K562 (cell line): ENCODE results near the gene CBLIF. TPM values are rescaled to one million over a fixed set of nuclear protein-coding genes. Genes with fewer than 3 reads are reported as not detected.
"Not testable (repeated sequence)": the region's sequence is repeated elsewhere in the genome, so short reads cannot be mapped to it uniquely, and the experiment has no call there.

Experiments used
- ATAC-seq: fragments of 200-7000 bp; cut with Tn5 transposase; 3 replicates; pipeline ENCODE4 v1.9.1; 2020; ENCODE audit warnings: moderate library complexity
- BruUV-seq: library from RNA; stranded (reverse); fragments of 400-500 nt; replicated peaks from 2 replicates; lab custom pipeline; 2021; lab: Mats Ljungman, UMichigan
- CTCF ChIA-PET: fragments of 300-600 bp; formaldehyde crosslinking; extraction: SDS; loops from one replicate; lab custom pipeline; 2021; ENCODE audit warnings: low intra/inter-chr PET ratio; lab: Yijun Ruan, JAX
- POLR2A ChIA-PET: fragments of 300-600, 350-650 bp; sonication (Branson Sonifier 250); formaldehyde crosslinking; extraction: SDS; loops from one replicate; lab custom pipeline; 2021; ENCODE audit warnings: antibody characterized with exemption, inconsistent platforms; lab: Yijun Ruan, JAX
- DNase-seq, 4 experiments: peaks; one replicate each; pipeline versions ENCODE4 v3.0.0 to v3.0.0-alpha.2; 2011 to 2018; ENCODE audit warnings: low spot score in 3 of 4, mixed read lengths in 3 of 4; ENCODE audit errors: extremely low read depth in 1 of 4
- FAIRE-seq: peaks from 2 replicates; lab custom pipeline; 2011; peaks lifted over from hg19 to GRCh38; lab: Jason Lieb, UNC
- H2AFZ ChIP-seq: 2 replicates; pipeline ENCODE4 v1.6.0; 2011; ENCODE audit warnings: low read depth, low read length, control low read depth, inconsistent platforms
- H3K27ac ChIP-seq: fragments of 200-600 bp; 3 replicates; pipeline ENCODE4 v1.8.0; 2011; ENCODE audit warnings: low read depth, mild to moderate bottlenecking, control low read depth, inconsistent platforms, low read length, moderate library complexity, mixed read lengths; ENCODE audit errors: extremely low read depth
- H3K27me3 ChIP-seq, 2 experiments: fragments of 300-600 bp in 1 of 2; 2 replicates in 1 of 2; 3 replicates in 1 of 2; pipeline versions ENCODE4 v1.6.0 to v1.8.0; 2011; ENCODE audit warnings: inconsistent platforms in 2 of 2, low read length in 2 of 2, mild to moderate bottlenecking in 1 of 2, mixed read lengths in 1 of 2, moderate library complexity in 1 of 2; ENCODE audit not compliant: control insufficient read depth in 2 of 2, insufficient read depth in 2 of 2
- H3K36me3 ChIP-seq: fragments of 300-600 bp; 3 replicates; pipeline ENCODE4 v1.8.0; 2011; ENCODE audit warnings: mild to moderate bottlenecking, low read length, inconsistent platforms; ENCODE audit not compliant: control insufficient read depth, insufficient read depth
- H3K4me1 ChIP-seq, 2 experiments: fragments of 200-600 bp in 1 of 2; replicated peaks in 1 of 2; 2 replicates in 1 of 2; 3 replicates in 1 of 2; pipeline versions ENCODE4 v1.5.1 to v1.8.0; 2011; ENCODE audit warnings: inconsistent platforms in 2 of 2, low read length in 2 of 2, mild to moderate bottlenecking in 1 of 2, mixed read lengths in 1 of 2, moderate library complexity in 1 of 2; ENCODE audit not compliant: control insufficient read depth in 2 of 2, insufficient read depth in 2 of 2
- H3K4me2 ChIP-seq: 2 replicates; pipeline ENCODE4 v1.6.1; 2011; ENCODE audit warnings: low read length, control low read depth, inconsistent platforms, mixed read lengths; ENCODE audit not compliant: insufficient read depth
- H3K4me3 ChIP-seq: fragments of 200-600 bp; sonication (generic), shearing (Covaris generic); 2 replicates; pipeline ENCODE4 v1.5.1; 2016; ENCODE audit warnings: control low read depth, inconsistent platforms
- H3K79me2 ChIP-seq: fragments of 200-600 bp; 3 replicates; pipeline ENCODE4 v1.8.0; 2011; ENCODE audit warnings: low read length, inconsistent platforms; ENCODE audit not compliant: control insufficient read depth, insufficient read depth
- H3K9ac ChIP-seq, 2 experiments: 2 replicates each; pipeline versions ENCODE4 v1.6.0 to v1.6.1; 2011; ENCODE audit warnings: low read depth in 2 of 2, low read length in 2 of 2, control low read depth in 1 of 2, inconsistent platforms in 1 of 2, mild to moderate bottlenecking in 1 of 2, mixed read lengths in 1 of 2; ENCODE audit not compliant: insufficient read depth in 1 of 2
- H3K9me1 ChIP-seq: one replicate; pipeline ENCODE4 v1.6.0; 2011; ENCODE audit warnings: inconsistent platforms, mild to moderate bottlenecking, low read length, moderate library complexity; ENCODE audit not compliant: control insufficient read depth, insufficient read depth
- H3K9me3 ChIP-seq: replicated peaks from 2 replicates; pipeline ENCODE4 v1.5.1; 2011; ENCODE audit warnings: low read depth, low read length, inconsistent platforms; ENCODE audit not compliant: control insufficient read depth, insufficient read depth
- H4K20me1 ChIP-seq: replicated peaks from 2 replicates; pipeline ENCODE4 v1.6.1; 2011; ENCODE audit warnings: low read length, inconsistent platforms, mixed read lengths; ENCODE audit not compliant: control insufficient read depth, insufficient read depth
- DPF2 ChIP-seq: fragments of 450-650 bp; IDR thresholded peaks from 2 replicates; pipeline ENCODE4 v1.6.1; 2016
- ELF4 ChIP-seq: fragments of 450-650 bp; formaldehyde crosslinking; IDR thresholded peaks from 2 replicates; pipeline ENCODE4 v1.4.0; 2022; ENCODE audit warnings: missing genetic modification characterization
- FOXM1 ChIP-seq, 2 experiments: fragments of 450-650 bp in 1 of 2; sonication (generic) in 1 of 2; formaldehyde crosslinking in 1 of 2; IDR thresholded peaks; 2 replicates each; pipeline versions ENCODE4 v1.6.1 to v1.9.0; 2017 to 2022; ENCODE audit warnings: low read depth in 2 of 2, mild to moderate bottlenecking in 2 of 2, missing genetic modification reagents in 1 of 2, moderate library complexity in 1 of 2
- GATAD2B ChIP-seq: fragments of 450-650 bp; IDR thresholded peaks from 2 replicates; pipeline ENCODE4 v1.6.1; 2017; ENCODE audit warnings: mild to moderate bottlenecking, borderline replicate concordance
- MEIS2 ChIP-seq: fragments of 450-650 bp; IDR thresholded peaks from 2 replicates; pipeline ENCODE4 v1.6.1; 2014; ENCODE audit warnings: mild to moderate bottlenecking; ENCODE audit not compliant: partially characterized antibody
- PRDM10 ChIP-seq: fragments of 450-650 bp; IDR thresholded peaks from 2 replicates; pipeline ENCODE4 v1.6.1; 2018; ENCODE audit not compliant: partially characterized antibody
- ZBTB2 ChIP-seq: fragments of 450-650 bp; IDR thresholded peaks from 2 replicates; pipeline ENCODE4 v1.6.1; 2016; ENCODE audit warnings: antibody characterized with exemption
- ZBTB34 ChIP-seq: fragments of 250-450 bp; sonication (Bioruptor Pico); IDR thresholded peaks from 2 replicates; pipeline ENCODE4 v1.8.0; 2021; ENCODE audit warnings: mild to moderate bottlenecking, moderate library complexity
- ZNF436 ChIP-seq: fragments of 250-450, 450-650 bp; sonication (Bioruptor Pico); formaldehyde crosslinking; IDR thresholded peaks from 2 replicates; pipeline ENCODE4 v1.7.0; 2020; ENCODE audit warnings: mild to moderate bottlenecking
- WGBS: fragments of 100-300 bp; shearing (Covaris generic); methylation state at CpG from one replicate; pipeline ENCODE4 v1.1.6; 2016; ENCODE audit warnings: low coverage, mixed read lengths; ENCODE audit not compliant: insufficient coverage; ENCODE audit errors: missing lambda C conversion rate; 5-methylcytosine and 5-hydroxymethylcytosine counted together
- in situ Hi-C: fragments of 300-500 bp; cut with MboI; formaldehyde crosslinking; loops from 4 replicates; pipeline ENCODE4 v1.15.0; 2018; ENCODE audit warnings: inconsistent platforms, mixed read lengths
- intact Hi-C: fragments of 100-400 bp; cut with micrococcal nuclease; formaldehyde crosslinking; loops from 2 replicates; pipeline ENCODE4 v1.14.2; 2022
- polyA plus RNA-seq, 8 experiments: library from polyadenylated mRNA; depleted of rRNA in 4 of 8; stranded (reverse) in 5 of 8; unstranded in 3 of 8; fragments of >200 nt; fragmentation: Nextera tagmentation in 2 of 8; fragmentation: Illumina TruSeq in 1 of 8; extraction: Ambion mirVana in 2 of 8; extraction: Trizol in 1 of 8; gene quantifications; 2 replicates each; pipeline versions ENCODE4 v1.2.1 to v1.2.3, GENCODE V29; 2011 to 2014; ENCODE audit warnings: inconsistent platforms in 1 of 8, missing spikeins in 1 of 8
- total RNA-seq, 7 experiments: library from RNA; depleted of rRNA in 6 of 7; stranded (reverse); fragments of >200 nt in 6 of 7; fragmentation: Illumina TruSeq in 2 of 7; extraction: Trizol in 2 of 7; gene quantifications; 2 replicates each; pipeline versions ENCODE4 v1.2.1 to v1.2.3, GENCODE V29; 2011 to 2021; ENCODE audit warnings: low replicate concordance in 1 of 7

The CBLIF gene
- total and polyA plus RNA-seq, 9 of the 15 experiments (the other 6 are each of a cell fraction or from before 2014, with no cell fraction given), result 0.07 to 0.83 (median 0.54) TPM

GRCh38 chr11:59816434-59816833 is 28.9 kb downstream of the CBLIF start (continued):
- TF ChIP-seq ELF4 (CRISPR knock-in tag), result 0 out of 2 replicates have a peak, but pooled peaks have one; percentile 36
- TF ChIP-seq MEIS2, result peak; percentile 46
- peak; percentile 63 for TF ChIP-seq DPF2
- peak; percentile 47; the same call in 1 of the 2 replicates for TF ChIP-seq FOXM1 (IDR thresholded peaks at IDR 0.05; ENCODE audit: low read depth)
- not testable (repeated sequence) for TF ChIP-seq FOXM1 (CRISPR knock-in tag; IDR thresholded peaks at IDR 0.05; ENCODE audit: low read depth)

GRCh38 chr11:59815754-59816153 is 29.5 kb downstream of the CBLIF start:
- FAIRE-seq, result no peak
- H3K4me2 ChIP-seq, result no peak overlapping the region

More at GRCh38 chr11:59815754-59816153, 29.5 kb downstream of the CBLIF start:
- DNase-seq, result no peak
- no peak overlapping the region for H3K9ac ChIP-seq
- H3K4me3 ChIP-seq, result no peak overlapping the region
- H3K9me1 ChIP-seq, result no peaks in the 10 kb centered on the region
- ChIA-PET CTCF (no interaction called here), POLR2A (interaction anchor here (0.7 to 0.8 kb wide), 2 partner anchors 9 to 321 kb away, joined by 3 read pairs; no protein-coding TSS in a partner anchor)
- no TSS peak for BruUV-seq
- in situ Hi-C loops (no loop called here), intact Hi-C loops (loop anchor here (10.0 kb wide), 1 partner anchor 519 kb away; no protein-coding TSS in a partner anchor)
- H3K27ac ChIP-seq, result no peak overlapping the region
- H2AFZ ChIP-seq, result peak overlapping the region; percentile 46; the same call in 1 of the 2 replicates
- WGBS, result 92% methylated on average over 1 of the region's 1 CpG
- peak; percentile 63 for TF ChIP-seq PRDM10
- TF ChIP-seq ZNF436 (CRISPR knock-in tag), result no peak
- TF ChIP-seq ZBTB34 (CRISPR knock-in tag), result no peak
- no peak for TF ChIP-seq ZBTB2
- TF ChIP-seq GATAD2B, result no peak
- no peaks in the 10 kb centered on the region for H3K27me3 ChIP-seq
- no peaks in the 10 kb centered on the region for H4K20me1 ChIP-seq
- no peaks in the 10 kb centered on the region for H3K36me3 ChIP-seq
- H3K79me2 ChIP-seq, result peaks cover 5% of the 10 kb centered on the region; the same call in 2 of the 3 replicates
- peaks cover 0 to 26% of the 10 kb centered on the region in 2 experiments; a peak in 4 of 5 replicates for H3K4me1 ChIP-seq
- ATAC-seq, result no peak
- H3K9me3 ChIP-seq, result no peaks in the 10 kb centered on the region
